ENCODE measurements around the gene HAUS8.

HAUS8 gene

GRCh38 chr19:17041976-17042375 lies 33.3 kb downstream of the HAUS8 start:
- Histone ChIP-seq H3K9me3 (no peaks in the 10 kb centered on the region), H3K27me3 (peaks cover 14% of the 10 kb centered on the region), H3K36me3 (no peaks in the 10 kb centered on the region), H3K4me3 (ENCODE audit: low read depth in 1 of 2, low read length in 1 of 2) (no peak overlapping the region), H3K4me1 (ENCODE audit: control insufficient read depth in 1 of 2, insufficient read depth in 1 of 2, low read depth in 1 of 2, low read length in 1 of 2) (no peaks in the 10 kb centered on the region), H3K27ac (no peak overlapping the region)
- TF ChIP-seq, protein P1, sequence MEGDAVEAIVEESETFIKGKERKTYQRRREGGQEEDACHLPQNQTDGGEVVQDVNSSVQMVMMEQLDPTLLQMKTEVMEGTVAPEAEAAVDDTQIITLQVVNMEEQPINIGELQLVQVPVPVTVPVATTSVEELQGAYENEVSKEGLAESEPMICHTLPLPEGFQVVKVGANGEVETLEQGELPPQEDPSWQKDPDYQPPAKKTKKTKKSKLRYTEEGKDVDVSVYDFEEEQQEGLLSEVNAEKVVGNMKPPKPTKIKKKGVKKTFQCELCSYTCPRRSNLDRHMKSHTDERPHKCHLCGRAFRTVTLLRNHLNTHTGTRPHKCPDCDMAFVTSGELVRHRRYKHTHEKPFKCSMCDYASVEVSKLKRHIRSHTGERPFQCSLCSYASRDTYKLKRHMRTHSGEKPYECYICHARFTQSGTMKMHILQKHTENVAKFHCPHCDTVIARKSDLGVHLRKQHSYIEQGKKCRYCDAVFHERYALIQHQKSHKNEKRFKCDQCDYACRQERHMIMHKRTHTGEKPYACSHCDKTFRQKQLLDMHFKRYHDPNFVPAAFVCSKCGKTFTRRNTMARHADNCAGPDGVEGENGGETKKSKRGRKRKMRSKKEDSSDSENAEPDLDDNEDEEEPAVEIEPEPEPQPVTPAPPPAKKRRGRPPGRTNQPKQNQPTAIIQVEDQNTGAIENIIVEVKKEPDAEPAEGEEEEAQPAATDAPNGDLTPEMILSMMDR (IDR thresholded peaks at IDR 0.05) = no peak

DNA sequence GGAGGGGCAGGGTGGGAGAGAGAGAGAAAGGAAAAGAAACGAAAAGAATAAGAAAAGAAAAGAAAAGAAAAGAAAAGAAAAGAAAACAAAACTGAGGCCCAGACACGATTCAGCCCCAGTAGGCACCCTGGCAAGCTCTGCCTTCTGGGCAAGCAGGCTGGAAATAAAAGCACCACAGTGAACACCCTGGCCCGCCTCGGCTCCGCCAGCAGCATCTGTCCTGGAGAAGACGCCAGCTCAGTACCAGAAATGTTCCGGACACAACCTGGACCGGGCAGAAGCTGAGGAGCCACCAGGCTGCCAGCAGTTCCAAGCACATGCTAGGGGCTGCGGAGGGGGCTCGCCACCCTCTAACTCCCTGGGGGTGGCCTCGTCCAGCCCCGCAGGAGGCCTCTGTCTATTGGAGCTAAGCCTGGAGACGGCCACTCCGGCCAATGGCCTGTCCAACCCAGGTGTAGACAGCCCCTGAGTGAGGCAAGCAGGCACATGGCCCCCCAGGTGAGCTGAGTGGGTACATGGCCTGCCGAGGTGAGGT lies 37.2 kb downstream of the HAUS8 start:
- TF ChIP-seq, protein P1 (IDR thresholded peaks at IDR 0.05) = no peak
- H3K36me3 ChIP-seq = no peaks in the 10 kb centered on the region
- no peaks in the 10 kb centered on the region for H3K9me3 ChIP-seq
- no peak overlapping the region for H3K27ac ChIP-seq
- H3K4me1 ChIP-seq (ENCODE audit: control insufficient read depth in 1 of 2, insufficient read depth in 1 of 2, low read depth in 1 of 2, low read length in 1 of 2) = peaks cover 5 to 6% of the 10 kb centered on the region in 2 experiments
- peaks cover 21% of the 10 kb centered on the region for H3K27me3 ChIP-seq
- no peak overlapping the region for H3K4me3 ChIP-seq (ENCODE audit: low read depth in 1 of 2, low read length in 1 of 2)

GRCh38 chr19:17037184-17037583 lies 38.1 kb downstream of the HAUS8 start:
- Histone ChIP-seq H3K9me3 (no peaks in the 10 kb centered on the region), H3K36me3 (no peaks in the 10 kb centered on the region), H3K4me3 (ENCODE audit: low read depth in 1 of 2, low read length in 1 of 2) (no peak overlapping the region), H3K27me3 (peaks cover 20% of the 10 kb centered on the region), H3K4me1 (ENCODE audit: control insufficient read depth in 1 of 2, insufficient read depth in 1 of 2, low read depth in 1 of 2, low read length in 1 of 2) (peaks cover 5 to 6% of the 10 kb centered on the region in 2 experiments), H3K27ac (no peak overlapping the region)
- TF ChIP-seq, protein P1 (IDR thresholded peaks at IDR 0.05) = no peak

DNA sequence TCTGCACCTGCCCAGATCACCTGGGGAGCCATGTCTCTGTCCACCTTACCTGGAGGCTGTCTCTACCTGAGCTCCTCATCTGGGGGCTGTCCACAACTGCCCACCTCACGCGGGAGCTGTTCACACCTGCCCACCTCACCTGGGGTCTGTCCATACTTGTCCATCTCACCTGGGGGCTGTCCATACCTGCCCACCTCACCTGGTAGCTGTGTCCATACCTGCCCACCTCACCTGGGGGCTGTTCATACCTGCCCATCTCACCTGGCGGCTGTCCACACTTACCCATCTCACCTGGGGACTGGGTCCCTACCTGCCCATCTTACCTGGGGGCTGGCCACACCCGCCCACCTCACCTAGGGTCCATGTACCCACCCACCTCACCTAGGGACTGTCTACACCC lies 38.6 kb downstream of the HAUS8 start:
- Histone ChIP-seq H3K36me3 (no peaks in the 10 kb centered on the region), H3K4me3 (ENCODE audit: low read depth in 1 of 2, low read length in 1 of 2) (no peak overlapping the region), H3K9me3 (no peaks in the 10 kb centered on the region), H3K27me3 (peaks cover 16% of the 10 kb centered on the region), H3K4me1 (ENCODE audit: control insufficient read depth in 1 of 2, insufficient read depth in 1 of 2, low read depth in 1 of 2, low read length in 1 of 2) (peaks cover 5 to 6% of the 10 kb centered on the region in 2 experiments), H3K27ac (no peak overlapping the region)
- TF ChIP-seq, protein P1 (IDR thresholded peaks at IDR 0.05) = no peak

DNA sequence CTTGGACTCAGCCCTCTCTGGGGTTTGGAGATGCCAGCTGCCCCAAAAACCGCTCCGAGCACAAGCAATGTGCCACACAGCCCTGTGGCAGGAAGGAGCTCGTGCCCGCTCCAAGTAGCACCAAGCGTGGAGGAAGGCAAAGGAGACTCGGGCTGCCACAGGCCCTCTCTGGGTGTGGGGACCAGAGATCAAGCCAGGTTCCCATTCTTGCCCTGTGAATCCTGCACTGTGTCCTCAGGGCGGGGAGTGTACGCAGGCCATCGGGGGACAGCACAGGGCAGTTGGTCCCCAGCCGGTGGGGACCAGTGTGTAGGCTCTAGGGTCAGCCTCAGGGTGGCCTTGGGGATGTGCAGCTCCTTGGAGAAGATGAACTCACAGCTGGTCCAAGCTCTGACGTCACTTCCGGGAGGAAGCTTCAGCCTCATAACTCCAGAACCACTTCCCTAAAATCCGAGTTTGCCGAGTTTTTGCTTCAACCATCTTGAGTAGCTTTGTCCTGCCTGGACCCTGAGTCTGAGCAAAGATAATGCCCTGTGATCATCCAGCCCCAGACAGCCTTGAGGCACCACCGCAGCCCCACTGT lies 39.3 kb downstream of the HAUS8 start:
- TF ChIP-seq, protein P1 (IDR thresholded peaks at IDR 0.05) = no peak
- no peak overlapping the region for H3K4me3 ChIP-seq (ENCODE audit: low read depth in 1 of 2, low read length in 1 of 2)
- peaks cover 21% of the 10 kb centered on the region for H3K27me3 ChIP-seq
- no peak overlapping the region for H3K27ac ChIP-seq
- no peaks in the 10 kb centered on the region for H3K9me3 ChIP-seq
- peaks cover 5 to 6% of the 10 kb centered on the region in 2 experiments for H3K4me1 ChIP-seq (ENCODE audit: control insufficient read depth in 1 of 2, insufficient read depth in 1 of 2, low read depth in 1 of 2, low read length in 1 of 2)
- H3K36me3 ChIP-seq = no peaks in the 10 kb centered on the region
